HG03039 (cell line): ENCODE data around the gene DENND1A.

Experiments
- ATAC-seq: cut with Tn5 transposase; IDR thresholded peaks from one replicate; pipeline ENCODE4 v1.9.1; 2021; ENCODE audit warnings: mild to moderate bottlenecking, moderate library complexity; ENCODE audit not compliant: unreplicated experiment

DENND1A gene

DNA sequence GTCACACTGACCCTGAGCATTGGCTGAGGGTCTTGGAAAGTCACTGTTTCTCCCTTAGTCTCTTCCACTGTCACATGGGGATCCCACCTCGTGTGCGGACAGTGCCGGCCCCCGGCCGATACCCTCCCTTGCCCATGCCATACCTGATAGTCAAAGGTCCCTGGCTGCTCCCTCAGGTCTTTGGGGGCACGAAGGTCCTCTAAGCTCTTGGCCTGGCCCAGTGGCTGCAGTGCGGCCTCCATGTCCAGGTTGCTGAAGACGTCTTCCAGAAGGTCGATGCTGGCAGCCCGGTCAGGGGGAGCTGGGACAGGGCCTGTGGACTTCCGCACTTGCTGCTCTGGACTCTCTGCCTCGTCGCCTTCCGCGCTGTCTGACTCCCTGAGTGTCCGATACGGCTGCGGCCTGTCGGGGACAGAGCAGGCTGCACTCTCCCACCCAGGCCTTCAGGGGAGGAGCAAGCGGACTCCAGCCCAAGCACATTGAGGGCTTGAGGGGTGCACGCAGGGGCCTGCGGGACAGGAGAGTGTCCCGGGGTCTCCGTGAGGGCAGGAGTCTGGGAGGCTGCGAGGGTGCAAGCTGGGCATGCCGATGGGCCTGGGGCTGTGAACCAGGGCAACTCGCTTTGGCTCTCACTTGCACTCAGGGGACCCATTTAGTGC is 546.3 kb downstream of the DENND1A start:
- no peak for ATAC-seq

DNA sequence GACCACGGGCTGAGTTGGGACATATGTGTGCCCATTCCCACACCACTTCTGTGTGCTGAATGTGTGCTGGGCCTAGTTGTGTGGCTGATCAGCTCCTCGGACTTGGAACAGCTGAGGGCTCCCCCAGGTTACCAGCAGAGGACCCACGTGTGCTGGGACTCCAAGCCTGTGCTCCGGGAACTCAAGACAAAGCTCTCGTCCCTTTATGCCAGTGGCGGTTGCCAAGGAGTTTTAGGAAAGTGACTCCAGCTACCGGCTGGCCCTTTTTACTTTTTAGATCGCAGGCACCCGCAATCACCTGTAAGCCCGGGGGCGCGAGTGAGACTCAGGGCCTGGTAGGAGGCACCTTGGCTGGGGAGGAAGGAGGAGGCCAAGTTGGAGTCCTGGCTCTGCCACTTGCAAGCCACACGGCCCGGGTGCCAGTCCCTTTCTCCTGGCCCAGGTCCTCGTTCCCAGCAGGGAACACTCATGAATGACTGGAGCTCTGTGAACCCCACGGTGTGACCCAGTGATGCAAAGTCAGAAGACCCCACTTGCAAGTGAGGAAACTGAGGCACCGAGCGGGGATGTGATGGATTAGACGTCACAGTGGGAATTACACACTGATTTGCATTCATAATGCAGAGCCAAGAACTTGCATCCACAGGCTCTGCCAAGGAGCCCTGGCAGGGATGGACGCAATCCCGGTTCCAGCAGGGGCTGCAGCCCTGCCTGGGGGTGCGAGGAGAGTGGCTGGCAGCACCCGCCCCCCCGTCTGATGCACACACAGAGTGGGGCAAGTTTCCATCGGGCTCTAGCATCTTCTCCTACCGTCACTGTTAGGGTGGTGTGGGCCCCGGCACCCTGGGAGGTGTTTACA is 547.0 kb downstream of the DENND1A start:
- no peak for ATAC-seq

DNA sequence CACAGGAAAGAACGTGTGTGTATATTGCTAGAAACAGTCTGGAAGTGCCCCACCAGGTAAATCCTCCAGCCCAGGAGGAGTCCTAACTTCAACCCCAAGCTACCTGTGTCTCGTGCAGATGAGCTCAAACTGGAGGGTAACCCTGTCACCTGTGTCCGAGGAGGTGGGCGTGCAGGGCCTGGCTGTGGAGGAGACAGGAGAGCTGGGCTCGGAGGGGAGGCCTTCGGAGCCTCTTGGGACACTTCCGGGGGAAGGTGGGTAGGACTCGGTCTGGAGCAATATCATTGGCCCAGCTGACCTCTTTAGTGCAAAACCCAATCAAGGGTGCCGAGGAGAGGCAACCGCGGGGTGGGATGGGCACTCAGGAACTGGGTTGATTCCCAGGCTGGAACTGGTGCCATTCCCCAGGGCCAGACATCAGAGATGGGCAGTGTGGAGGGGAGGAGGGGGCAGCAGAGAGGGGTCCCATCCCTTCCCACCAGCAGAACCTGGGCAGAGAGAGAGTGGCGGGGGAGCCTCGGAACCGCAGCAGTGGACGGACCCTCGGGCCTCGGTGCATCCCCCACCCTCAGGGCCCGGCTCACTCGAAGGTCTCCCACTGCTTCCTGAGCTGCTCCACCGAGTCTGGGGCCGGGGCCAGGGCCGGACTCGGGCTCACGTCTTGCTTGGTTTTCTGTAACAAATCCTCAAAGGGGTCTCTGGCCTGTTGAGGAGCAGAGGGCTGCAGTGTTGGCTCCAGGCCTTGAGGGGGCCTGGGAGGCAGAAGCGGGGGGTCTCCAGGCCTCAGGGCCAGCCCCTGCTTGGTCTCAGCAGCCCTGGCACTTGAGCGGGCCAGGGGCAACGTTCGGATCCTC is 548.8 kb downstream of the DENND1A start:
- ATAC-seq, result no peak

DNA sequence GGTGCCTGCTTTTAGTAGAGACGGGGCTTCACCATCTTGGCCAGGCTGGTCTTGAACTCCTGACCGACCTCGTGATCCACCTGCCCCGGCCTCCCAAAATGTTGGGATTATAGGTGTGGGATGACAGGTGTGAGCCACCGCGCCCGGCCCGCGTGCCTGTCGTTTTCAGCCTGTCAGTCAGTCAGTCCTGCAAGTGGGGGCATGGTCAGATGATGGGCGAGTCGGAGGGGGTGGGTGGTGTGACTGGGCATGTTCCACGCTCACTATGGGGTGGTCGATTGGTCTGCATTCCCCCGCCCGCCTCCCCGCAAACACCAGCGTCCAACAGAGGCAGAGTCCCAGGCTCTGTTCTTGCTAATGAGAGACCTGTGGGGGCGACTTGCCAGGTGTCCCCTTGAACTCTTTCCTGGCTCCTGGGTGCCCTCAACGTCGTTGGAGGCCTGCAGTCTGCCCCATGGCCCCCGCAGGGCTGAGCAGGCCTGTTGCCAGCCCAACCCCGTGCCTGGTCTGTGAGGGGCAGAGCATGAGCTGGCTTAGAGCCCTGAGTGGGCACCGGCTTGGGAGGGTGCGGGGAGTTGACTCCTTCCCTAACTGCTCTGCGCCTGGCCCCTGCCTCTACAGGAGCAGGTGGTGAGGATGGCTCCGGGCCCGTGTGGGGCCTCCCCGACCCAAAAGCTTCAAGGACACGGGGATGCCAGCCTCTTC is 550.8 kb downstream of the DENND1A start:
- no peak for ATAC-seq

DNA sequence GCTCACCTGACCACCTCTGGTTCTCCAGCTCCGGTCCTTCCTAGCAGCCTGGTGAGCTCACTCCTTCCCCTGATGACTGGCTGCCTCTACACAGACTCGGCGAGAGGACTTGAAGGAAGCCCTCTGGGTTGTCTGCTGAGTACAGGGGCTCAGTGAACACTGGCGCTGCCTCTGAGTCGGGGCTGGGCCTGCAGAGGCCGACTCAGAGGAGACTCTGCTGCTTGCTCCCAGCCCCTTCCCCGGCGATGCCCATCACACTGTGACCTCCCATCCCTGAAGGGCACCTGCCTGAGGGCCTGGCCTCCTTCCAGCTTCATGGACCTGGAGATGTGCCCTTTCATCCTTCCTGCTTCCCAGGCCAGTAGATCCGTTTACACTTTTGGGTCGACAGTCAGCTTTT is 551.9 kb downstream of the DENND1A start:
- ATAC-seq, result no peak

DNA sequence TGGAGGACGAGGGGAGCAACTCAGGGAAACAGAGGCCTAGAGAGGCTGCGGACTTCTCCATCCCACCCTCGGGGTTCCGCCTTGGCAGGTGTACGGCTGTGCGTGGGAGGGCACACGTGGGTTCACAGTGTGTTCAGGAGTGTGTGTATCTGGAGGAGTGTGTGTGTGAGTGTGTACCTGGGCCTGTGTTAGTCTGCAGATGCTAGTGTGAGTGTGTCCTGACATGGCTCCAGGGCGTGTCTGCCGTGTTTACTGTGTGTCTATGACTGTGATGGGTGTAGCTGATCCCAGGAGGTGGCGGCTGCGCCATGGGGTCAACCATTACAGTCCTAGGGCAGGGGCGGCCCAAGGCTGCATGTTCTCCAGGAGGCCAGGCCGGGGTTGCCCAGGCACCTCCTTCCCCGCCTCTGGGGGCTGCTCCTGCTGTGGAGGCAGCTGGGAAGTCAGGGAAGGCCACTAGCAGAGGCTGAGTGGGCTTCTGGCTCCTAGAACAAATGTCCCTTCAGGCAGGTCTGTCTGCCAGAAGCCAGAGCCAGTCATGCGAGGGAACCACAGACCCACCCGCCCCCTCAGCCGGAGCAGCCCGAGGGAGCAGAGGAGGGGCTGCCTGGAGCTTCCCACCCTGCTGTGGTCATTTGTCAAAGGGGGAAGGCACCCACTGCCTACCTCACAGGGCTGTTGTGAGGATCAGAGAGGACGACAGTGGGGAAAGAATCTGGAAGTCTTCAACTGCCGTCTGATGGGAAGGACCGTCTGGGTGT is 552.5 kb downstream of the DENND1A start:
- ATAC-seq, result no peak

DNA sequence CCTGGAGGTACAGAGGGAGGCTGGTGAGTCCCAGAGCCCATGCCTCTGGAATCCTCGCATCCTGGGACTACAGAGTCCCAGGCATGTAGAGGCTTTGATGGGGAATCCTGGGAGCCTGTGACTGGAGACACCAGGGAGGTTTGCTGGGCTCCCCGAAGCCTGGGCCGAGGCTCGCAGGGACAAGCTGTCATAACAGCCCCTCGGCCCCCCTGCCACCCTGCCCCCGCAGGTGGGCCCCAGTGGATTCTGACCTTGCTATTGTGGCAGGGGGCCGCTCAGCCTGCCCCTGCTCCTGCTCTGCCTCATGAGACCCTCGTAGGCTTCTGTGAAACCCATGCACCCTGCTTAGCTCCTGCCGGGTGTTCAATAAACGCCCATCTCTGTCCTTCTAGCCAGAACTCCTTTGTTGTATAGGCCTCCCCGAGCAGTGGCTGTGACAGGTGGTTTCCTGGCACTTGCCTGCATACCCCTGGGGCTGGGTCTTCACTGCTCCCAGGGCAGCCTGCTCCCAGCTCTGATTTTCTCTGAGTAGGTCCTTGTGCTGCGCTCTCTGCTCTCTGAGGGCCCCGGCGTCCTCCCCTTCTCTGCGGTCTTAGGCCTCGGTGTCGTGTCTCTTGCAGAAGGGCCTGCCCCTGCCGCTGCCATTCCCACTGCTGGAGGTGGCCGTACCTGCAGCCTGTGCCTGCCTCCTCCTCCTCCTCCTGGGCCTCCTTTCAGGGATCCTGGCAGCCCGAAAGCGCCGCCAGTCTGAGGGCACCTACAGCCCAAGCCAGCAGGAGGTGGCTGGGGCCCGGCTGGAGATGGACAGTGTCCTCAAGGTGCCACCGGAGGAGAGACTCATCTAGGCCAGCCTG is 553.5 kb downstream of the DENND1A start:
- ATAC-seq, result no peak

DNA sequence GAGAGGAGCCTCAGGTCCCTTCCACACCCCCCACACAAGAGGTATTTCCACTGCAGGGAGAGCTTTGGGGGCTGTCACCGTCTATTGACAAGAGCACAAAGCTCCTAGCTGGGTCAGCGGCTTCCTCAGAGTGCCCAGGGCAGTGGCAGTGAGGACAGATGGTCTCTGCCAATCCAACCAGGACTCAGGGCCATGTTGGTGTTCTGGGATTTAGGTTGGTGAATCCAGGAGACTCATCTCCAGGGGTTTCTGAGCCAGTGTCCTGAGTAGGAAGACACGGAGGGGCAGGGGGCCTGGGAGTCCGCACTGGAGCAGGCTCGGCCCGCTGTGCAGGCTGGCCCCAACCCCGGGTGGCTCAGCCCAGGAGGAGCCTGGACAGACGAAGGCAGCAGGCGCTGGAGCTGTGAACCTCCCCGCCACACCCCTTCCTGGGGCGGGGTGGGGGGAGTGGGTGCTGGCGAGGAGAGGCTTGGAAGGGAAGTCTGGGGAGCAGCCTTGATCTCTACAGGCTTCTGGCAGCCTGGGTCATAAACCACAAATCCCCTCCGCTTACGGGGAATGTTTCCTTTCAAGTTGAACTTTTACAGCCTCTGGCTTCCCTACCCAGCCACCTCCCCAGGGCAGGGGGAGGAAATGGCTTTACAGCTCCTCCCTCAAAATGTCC is 554.3 kb downstream of the DENND1A start:
- ATAC-seq, result no peak

DNA sequence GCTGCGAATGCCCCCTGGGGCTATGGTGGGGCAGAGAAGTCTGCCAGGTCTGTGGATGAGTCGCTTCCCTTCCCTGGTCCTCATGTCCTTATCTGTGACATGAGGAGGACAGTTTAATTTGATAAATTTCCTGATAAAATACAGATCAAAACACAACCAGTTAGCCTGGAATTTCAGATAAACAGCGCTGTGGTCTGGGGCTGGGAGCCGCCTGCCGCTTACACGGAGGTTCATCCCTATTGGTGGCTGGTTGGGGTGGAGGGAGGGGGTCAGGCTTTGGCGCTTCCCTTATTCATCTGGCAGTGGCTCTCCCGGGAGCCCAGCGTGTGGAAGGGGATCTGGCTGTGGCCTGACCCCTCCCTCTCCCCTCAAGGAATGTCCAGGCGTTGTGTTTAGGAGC is 556.0 kb downstream of the DENND1A start:
- no peak for ATAC-seq

DNA sequence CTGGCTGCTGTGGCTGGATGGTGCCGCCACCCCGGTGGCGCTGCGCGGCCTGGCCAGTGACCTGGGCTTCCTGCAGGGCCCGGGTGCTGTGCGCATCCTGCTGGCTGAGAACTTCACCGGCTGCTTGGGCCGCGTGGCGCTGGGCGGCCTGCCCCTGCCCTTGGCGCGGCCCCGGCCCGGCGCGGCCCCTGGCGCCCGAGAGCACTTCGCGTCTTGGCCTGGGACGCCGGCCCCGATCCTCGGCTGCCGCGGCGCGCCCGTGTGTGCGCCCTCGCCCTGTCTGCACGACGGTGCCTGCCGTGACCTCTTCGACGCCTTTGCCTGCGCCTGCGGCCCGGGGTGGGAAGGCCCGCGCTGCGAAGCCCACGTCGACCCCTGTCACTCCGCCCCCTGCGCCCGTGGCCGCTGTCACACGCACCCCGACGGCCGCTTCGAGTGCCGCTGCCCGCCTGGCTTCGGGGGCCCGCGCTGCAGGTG is 556.4 kb downstream of the DENND1A start:
- no peak for ATAC-seq

DNA sequence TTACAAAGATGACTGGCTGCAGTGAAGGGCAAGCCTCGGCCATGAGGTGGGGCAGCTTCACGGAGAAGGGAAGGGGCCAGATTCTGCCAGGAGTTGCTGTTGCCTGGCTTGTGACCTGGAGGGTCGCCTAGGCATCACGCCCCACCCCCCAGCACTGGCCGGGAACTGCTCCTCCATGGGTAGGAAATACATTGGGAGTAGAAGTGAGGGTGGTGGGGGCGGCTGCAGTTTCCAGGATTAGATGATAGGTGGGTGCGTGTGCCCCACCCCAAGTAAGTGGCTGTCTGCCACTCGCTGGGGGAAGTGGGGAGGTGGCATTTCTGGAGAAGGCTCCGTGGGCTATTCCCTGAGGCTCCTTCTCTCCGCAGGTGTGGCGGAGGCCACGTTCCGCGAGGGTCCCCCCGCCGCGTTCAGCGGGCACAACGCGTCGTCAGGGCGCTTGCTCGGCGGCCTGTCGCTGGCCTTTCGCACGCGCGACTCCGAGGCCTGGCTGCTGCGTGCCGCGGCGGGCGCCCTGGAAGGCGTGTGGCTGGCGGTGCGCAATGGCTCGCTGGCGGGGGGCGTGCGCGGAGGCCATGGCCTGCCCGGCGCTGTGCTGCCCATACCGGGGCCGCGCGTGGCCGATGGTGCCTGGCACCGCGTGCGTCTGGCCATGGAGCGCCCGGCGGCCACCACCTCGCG is 557.0 kb downstream of the DENND1A start:
- ATAC-seq, result no peak

DNA sequence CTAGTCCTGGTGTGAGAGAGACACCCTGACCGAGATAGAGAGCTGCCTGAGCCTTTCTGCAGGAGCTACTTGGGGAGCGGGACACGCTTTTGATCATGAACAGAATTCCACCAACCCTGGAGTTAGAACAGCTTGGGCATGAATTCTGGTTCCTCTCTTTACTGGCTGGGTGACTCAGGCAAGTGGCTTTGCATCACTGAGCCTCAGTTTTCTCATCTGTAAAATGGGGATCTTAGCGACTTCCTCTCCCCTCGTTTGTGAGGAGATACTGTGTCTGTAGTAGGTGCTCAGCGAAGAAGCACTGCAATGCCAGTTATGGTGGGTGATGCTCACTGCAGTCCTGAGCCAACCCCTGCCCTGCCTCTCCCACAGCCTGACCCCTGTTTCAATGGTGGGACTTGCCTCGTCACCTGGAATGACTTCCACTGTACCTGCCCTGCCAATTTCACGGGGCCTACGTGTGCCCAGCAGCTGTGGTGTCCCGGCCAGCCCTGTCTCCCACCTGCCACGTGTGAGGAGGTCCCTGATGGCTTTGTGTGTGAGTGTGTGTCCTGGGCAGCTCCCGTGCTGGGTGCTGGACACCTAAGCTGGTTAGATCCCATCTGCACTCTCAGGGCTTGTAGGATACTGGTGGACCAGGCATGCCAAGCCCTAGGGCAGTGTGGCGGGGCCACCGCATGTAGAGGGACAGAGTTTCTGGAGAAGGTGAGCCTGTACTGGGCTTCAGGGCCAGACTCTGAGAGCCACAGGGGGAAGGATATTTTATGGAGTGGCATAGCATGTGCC is 557.9 kb downstream of the DENND1A start:
- ATAC-seq, result no peak

DNA sequence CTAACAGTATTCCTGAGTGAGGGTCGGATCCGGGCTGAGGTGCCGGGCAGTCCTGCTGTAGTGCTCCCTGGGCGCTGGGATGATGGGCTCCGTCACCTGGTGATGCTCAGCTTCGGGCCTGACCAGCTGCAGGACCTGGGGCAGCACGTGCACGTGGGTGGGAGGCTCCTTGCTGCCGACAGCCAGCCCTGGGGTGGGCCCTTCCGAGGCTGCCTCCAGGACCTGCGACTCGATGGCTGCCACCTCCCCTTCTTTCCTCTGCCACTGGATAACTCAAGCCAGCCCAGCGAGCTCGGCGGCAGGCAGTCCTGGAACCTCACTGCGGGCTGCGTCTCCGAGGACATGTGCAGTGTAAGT is 558.7 kb downstream of the DENND1A start:
- no peak for ATAC-seq

DNA sequence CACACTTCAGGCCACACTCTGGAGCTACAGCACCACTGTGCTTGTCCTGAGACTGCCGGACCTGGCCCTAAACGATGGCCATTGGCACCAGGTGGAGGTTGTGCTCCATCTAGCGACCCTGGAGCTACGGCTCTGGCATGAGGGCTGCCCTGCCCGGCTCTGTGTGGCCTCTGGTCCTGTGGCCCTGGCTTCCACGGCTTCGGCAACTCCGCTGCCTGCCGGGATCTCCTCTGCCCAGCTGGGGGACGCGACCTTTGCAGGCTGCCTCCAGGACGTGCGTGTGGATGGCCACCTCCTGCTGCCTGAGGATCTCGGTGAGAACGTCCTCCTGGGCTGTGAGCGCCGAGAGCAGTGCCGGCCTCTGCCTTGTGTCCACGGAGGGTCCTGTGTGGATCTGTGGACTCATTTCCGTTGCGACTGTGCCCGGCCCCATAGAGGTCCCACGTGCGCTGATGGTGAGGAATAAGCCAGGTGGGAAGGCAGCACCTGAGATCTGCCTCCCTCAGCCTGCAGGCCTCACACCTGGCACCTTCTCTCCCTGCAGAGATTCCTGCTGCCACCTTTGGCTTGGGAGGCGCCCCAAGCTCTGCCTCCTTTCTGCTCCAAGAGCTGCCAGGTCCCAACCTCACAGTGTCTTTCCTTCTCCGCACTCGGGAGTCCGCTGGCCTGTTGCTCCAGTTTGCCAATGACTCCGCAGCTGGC is 559.2 kb downstream of the DENND1A start:
- ATAC-seq, result no peak

DNA sequence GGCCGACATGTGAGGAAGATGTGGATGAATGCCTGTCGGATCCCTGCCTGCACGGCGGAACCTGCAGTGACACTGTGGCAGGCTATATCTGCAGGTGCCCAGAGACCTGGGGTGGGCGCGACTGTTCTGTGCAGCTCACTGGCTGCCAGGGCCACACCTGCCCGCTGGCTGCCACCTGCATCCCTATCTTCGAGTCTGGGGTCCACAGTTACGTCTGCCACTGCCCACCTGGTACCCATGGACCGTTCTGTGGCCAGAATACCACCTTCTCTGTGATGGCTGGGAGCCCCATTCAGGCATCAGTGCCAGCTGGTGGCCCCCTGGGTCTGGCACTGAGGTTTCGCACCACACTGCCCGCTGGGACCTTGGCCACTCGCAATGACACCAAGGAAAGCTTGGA is 559.8 kb downstream of the DENND1A start:
- no peak for ATAC-seq

DNA sequence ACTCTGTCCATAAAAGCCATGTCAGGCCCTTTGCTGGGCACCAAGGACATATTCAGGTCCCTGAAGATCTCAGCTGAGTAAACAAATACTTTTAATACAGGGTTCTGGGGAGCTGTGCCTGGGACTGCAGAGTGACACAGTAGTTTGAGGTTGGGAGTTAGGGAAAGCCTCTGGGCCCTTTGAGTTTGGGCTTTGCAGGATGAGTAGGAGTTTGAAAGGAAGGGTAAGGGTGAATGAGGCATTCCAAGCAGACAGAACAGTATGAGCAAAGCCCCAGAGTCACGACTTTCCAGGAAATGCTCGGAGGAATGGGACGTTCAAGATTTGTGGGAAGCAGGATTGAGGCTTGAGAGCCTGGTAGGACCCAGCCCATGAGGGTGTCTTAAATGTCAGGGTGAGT is 560.6 kb downstream of the DENND1A start:
- ATAC-seq, result no peak
